ENCODE results near the gene CELSR1. TPM values are rescaled to one million over a fixed set of nuclear protein-coding genes. Genes with fewer than 3 reads are reported as not detected.

Gene CELSR1
- 2.3 and 74.3 TPM in 2 replicates for total RNA-seq

GRCh38 chr22:46537225-46537945, at the start of gene CELSR1:
Gene CELSR1, minus strand, starts transcription at chr22:46537620. Its CDS starts 450 bp downstream, at chr22:46537170.

GRCh38 chr22:46335201-46336118, 202.0 kb downstream of the CELSR1 start, which contains the start of gene TRMU:
Gene TRMU, plus strand, starts transcription at chr22:46335714. Its CDS starts 51 bp downstream, at chr22:46335765.

Other genes starting within 250 kb of the CELSR1 start
- gene GTSE1, start 240.8 kb downstream of the CELSR1 start, total RNA-seq = 6.8 and 10.0 TPM in 2 replicates
- gene TRMU, start 201.9 kb downstream of the CELSR1 start, total RNA-seq = 20.7 and 46.6 TPM in 2 replicates
- 8.6 and 22.2 TPM in 2 replicates for gene GRAMD4, start 82.8 kb upstream of the CELSR1 start, total RNA-seq
- gene CERK, start 200.6 kb upstream of the CELSR1 start, total RNA-seq = 50.0 and 94.3 TPM in 2 replicates
- gene TBC1D22A, start 225.0 kb upstream of the CELSR1 start, total RNA-seq = 11.5 and 21.2 TPM in 2 replicates